ENCODE data around the gene USH2A. TPM values are rescaled to one million over a fixed set of nuclear protein-coding genes. Genes with fewer than 3 reads are reported as not detected.
"Not testable (repeated sequence)": the region's sequence is repeated elsewhere in the genome, so short reads cannot be mapped to it uniquely, and the experiment has no call there.

The USH2A gene
- total RNA-seq, 3 donors from 2014 or later = 0.03 to 0.17 TPM; not detected in 1

DNA sequence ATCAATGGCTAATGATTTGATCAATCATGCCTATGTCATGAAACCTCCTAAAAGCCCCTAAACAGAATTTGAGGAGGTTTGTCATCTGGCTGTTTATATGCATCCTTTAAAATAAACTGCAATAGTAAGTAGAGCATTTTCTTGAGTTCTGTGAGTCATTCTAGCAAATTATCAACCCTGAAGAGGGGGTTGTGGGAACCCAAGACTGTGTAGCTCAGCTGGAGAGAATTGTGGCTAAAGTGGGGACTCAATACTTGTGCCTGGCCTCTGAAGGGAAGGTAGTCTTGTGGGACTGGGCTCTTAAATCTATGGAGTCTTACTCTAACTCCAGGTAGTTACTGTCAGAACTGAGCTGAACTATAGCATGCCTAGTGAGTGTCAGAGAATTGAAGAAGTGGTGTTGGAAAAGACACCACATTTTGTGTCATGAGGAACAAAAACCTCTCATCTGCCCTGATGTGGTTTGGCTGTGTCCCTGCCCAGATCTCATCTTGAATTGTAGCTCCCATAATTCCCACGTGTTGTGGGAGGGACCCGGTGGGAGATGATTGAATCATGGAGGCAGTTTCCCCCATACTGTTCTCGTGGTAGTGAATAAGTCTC is 402.4 kb downstream of the USH2A start:
- ATAC-seq (no peak), DNase-seq (no peak)
- Histone ChIP-seq H3K36me3 (ENCODE audit: low read depth) (no peaks in the 10 kb centered on the region), H3K9me3 (no peaks in the 10 kb centered on the region), H3K4me1 (ENCODE audit: low read depth) (no peaks in the 10 kb centered on the region), H3K4me3 (no peak overlapping the region)
- TF ChIP-seq, protein P1, sequence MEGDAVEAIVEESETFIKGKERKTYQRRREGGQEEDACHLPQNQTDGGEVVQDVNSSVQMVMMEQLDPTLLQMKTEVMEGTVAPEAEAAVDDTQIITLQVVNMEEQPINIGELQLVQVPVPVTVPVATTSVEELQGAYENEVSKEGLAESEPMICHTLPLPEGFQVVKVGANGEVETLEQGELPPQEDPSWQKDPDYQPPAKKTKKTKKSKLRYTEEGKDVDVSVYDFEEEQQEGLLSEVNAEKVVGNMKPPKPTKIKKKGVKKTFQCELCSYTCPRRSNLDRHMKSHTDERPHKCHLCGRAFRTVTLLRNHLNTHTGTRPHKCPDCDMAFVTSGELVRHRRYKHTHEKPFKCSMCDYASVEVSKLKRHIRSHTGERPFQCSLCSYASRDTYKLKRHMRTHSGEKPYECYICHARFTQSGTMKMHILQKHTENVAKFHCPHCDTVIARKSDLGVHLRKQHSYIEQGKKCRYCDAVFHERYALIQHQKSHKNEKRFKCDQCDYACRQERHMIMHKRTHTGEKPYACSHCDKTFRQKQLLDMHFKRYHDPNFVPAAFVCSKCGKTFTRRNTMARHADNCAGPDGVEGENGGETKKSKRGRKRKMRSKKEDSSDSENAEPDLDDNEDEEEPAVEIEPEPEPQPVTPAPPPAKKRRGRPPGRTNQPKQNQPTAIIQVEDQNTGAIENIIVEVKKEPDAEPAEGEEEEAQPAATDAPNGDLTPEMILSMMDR (IDR thresholded peaks at IDR 0.05) = no peak
- intact Hi-C loops (cut with DNase I, micrococcal nuclease) = no loop called here

DNA sequence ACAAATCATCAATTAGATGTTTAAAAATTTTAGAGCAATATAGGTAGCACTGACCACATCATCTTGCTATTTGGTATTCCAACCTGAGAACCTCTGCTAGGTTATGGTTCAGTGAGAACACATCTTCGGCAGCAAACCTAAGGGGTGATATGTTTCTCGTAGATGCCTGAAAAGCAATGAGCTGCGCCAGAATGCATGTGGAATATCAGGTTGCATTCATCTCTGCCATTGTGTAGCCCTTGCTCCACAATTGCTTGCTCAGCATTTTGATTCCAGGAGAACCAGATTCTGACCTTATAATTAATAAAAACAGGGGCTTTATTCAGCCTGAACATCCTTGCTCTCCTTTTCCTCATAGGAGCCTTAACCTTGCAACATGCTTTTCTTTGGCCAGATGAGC is 408.1 kb downstream of the USH2A start:
- H3K36me3 ChIP-seq (ENCODE audit: low read depth) = no peaks in the 10 kb centered on the region
- intact Hi-C loops (cut with DNase I, micrococcal nuclease) = no loop called here
- ATAC-seq = no peak
- TF ChIP-seq, protein P1 (IDR thresholded peaks at IDR 0.05) = no peak
- no peak overlapping the region for H3K4me3 ChIP-seq
- no peak for DNase-seq
- no peaks in the 10 kb centered on the region for H3K9me3 ChIP-seq
- H3K4me1 ChIP-seq (ENCODE audit: low read depth) = no peaks in the 10 kb centered on the region

DNA sequence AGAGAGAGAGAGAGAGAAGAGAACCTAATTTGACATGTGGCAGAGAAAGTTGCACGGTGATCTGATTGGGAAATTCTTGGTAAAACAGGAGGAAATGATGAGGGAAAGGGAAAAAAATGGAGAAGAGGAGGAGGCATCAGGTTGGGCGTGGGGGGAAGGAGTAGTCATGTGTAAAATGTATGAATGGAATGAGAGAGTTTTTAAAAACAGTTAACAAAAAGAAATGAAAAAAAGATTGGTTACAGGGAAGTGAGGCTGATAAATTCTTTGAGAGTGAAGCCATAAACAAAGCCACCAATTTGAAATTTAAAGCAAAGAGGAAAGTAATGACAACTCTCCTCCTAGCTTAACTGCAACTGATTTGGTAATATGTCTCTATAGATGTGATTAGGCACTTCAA is 409.2 kb downstream of the USH2A start:
- H3K36me3 ChIP-seq (ENCODE audit: low read depth) = no peaks in the 10 kb centered on the region
- no peak for DNase-seq
- no peak overlapping the region for H3K4me3 ChIP-seq
- ATAC-seq = no peak
- intact Hi-C loops (cut with DNase I, micrococcal nuclease) = no loop called here
- TF ChIP-seq, protein P1 (IDR thresholded peaks at IDR 0.05) = no peak
- no peaks in the 10 kb centered on the region for H3K4me1 ChIP-seq (ENCODE audit: low read depth)
- no peaks in the 10 kb centered on the region for H3K9me3 ChIP-seq

DNA sequence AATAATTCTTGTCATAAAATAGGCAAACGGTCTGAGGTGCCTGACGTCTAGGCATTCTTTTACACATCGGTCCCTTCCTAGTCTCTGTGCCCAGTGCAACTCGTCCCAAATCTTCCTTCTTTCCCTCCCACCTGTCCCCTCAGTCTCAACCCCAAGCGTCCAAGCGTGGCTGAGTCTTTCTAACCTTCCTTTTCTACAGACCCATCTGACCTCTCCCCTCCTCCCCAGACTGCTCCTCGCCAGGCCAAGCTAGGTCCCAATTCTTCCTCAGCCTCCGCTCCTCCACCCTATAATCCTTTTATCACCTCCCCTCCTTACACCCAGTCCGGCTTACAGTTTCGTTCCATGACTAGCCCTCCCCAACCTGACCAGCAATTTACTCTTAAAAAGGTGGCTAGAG is 413.8 kb downstream of the USH2A start:
- DNase-seq; intact Hi-C loops (cut with DNase I, micrococcal nuclease); H3K4me1 ChIP-seq (ENCODE audit: low read depth); H3K4me3 ChIP-seq; H3K9me3 ChIP-seq; ATAC-seq; H3K36me3 ChIP-seq (ENCODE audit: low read depth): not testable (repeated sequence)

DNA sequence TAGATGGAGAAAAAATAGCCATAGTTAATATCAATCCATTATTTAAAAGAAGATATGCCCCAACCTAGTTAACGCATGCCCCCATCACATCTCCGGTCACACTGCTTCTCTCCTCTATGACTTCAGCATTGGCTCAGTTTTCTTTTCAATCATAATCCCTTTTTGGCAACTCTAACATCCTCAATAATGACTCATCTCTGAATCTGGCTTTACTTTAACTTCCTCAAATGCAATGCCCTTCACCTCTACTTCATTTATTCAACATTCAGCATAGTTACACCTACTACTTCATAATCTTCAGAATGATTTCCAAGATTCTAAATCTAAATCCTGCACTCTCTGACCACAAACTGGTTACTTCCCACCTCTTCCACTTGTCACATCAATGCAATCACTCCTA is 417.3 kb downstream of the USH2A start:
- no peak overlapping the region for H3K4me3 ChIP-seq
- no peaks in the 10 kb centered on the region for H3K36me3 ChIP-seq (ENCODE audit: low read depth)
- TF ChIP-seq, protein P1 (IDR thresholded peaks at IDR 0.05) = no peak
- intact Hi-C loops (cut with DNase I, micrococcal nuclease) = no loop called here
- H3K9me3 ChIP-seq = no peaks in the 10 kb centered on the region
- no peaks in the 10 kb centered on the region for H3K4me1 ChIP-seq (ENCODE audit: low read depth)
- DNase-seq (no peak), ATAC-seq (no peak)

GRCh38 chr1:215992620-215993019 is 430.6 kb downstream of the USH2A start:
- H3K36me3 ChIP-seq (ENCODE audit: low read depth) = no peaks in the 10 kb centered on the region
- ATAC-seq = no peak

More at GRCh38 chr1:215992620-215993019, 430.6 kb downstream of the USH2A start:
- Histone ChIP-seq H3K4me1 (ENCODE audit: low read depth) (no peaks in the 10 kb centered on the region), H3K4me3 (no peak overlapping the region), H3K9me3 (no peaks in the 10 kb centered on the region)
- intact Hi-C loops (cut with DNase I, micrococcal nuclease) = no loop called here
- TF ChIP-seq, protein P1 (IDR thresholded peaks at IDR 0.05) = no peak
- no peak for DNase-seq
